Lung (tissue), 12 donors: ENCODE results near the gene OR13C3. TPM values are rescaled to one million over a fixed set of nuclear protein-coding genes. Genes with fewer than 3 reads are reported as not detected.

Source experiments
- ATAC-seq: fragments of 200-7000 bp; cut with Tn5 transposase; one replicate; pipeline ENCODE4 v1.9.1; 2020; ENCODE audit warnings: moderate number of reproducible peaks; ENCODE audit not compliant: insufficient read depth, low FRiP score
- DNase-seq, 3 donors: peaks; one replicate each; pipeline ENCODE4 v3.0.0-alpha.2; 2013 to 2017
- H3K27ac ChIP-seq, 2 donors: one replicate each; pipeline ENCODE4 v1.5.1; 2013; ENCODE audit warnings: mild to moderate bottlenecking in 2 of 2, moderate library complexity in 2 of 2, control low read depth in 1 of 2, inconsistent platforms in 1 of 2, low read depth in 1 of 2, low read length in 1 of 2
- H3K27me3 ChIP-seq, 3 donors: one replicate each; pipeline ENCODE4 v1.5.1; 2013; ENCODE audit warnings: low read length in 2 of 3; ENCODE audit not compliant: control insufficient read depth in 3 of 3, insufficient read depth in 3 of 3
- H3K36me3 ChIP-seq, 4 donors: one replicate each; pipeline ENCODE4 v1.5.1; 2013; ENCODE audit warnings: low read length in 4 of 4, mild to moderate bottlenecking in 1 of 4, moderate library complexity in 1 of 4; ENCODE audit not compliant: control insufficient read depth in 4 of 4, insufficient read depth in 4 of 4
- H3K4me1 ChIP-seq, 5 donors: one replicate each; pipeline ENCODE4 v1.5.1; 2013; ENCODE audit warnings: low read length in 5 of 5, mild to moderate bottlenecking in 2 of 5, moderate library complexity in 1 of 5; ENCODE audit not compliant: control insufficient read depth in 5 of 5, insufficient read depth in 5 of 5
- H3K4me3 ChIP-seq: one replicate; pipeline ENCODE4 v1.5.1; 2013; ENCODE audit warnings: mild to moderate bottlenecking, control low read depth, moderate library complexity
- H3K9ac ChIP-seq, 2 donors: one replicate each; pipeline ENCODE4 v1.5.1; 2013; ENCODE audit warnings: low read length in 2 of 2, control low read depth in 1 of 2; ENCODE audit not compliant: insufficient read depth in 1 of 2
- H3K9me3 ChIP-seq, 4 donors: one replicate each; pipeline ENCODE4 v1.5.1; 2013; ENCODE audit warnings: low read length in 3 of 4, mild to moderate bottlenecking in 1 of 4, moderate library complexity in 1 of 4; ENCODE audit not compliant: control insufficient read depth in 4 of 4, insufficient read depth in 3 of 4
- WGBS, 2 donors: extraction: QIAGEN DNeasy Blood & Tissue Kit; methylation state at CpG; one replicate each; pipeline ENCODE4 v1.1.7; 2013; 5-methylcytosine and 5-hydroxymethylcytosine counted together
- polyA plus RNA-seq, 2 donors: library from polyadenylated mRNA; stranded (reverse); fragments of 200-250 nt; gene quantifications; one replicate each; pipeline ENCODE4 v1.2.1, GENCODE V29; 2013
- total RNA-seq, 2 donors: library from RNA; depleted of rRNA in 1 of 2; stranded (reverse); fragments of >200 nt in 1 of 2; gene quantifications; one replicate each; pipeline ENCODE4 v1.2.1, GENCODE V29; 2014 to 2021
- TF ChIP-seq, protein P1 (sequence below): IDR thresholded peaks from 2 replicates; pipeline ENCODE4 v1.5.1; 2012; ENCODE audit warnings: mild to moderate bottlenecking; ENCODE audit errors: control extremely low read depth, extremely low read depth
- donor health status: control.
- donor health status: control.
- donor health status: Bipolar disorder and iron deficiency.
- donor health status: healthy.
- donor health status: DM: yes; HTN: yes; CAD: no.

Gene OR13C3
- total and polyA plus RNA-seq, 4 donors, result not detected

DNA sequence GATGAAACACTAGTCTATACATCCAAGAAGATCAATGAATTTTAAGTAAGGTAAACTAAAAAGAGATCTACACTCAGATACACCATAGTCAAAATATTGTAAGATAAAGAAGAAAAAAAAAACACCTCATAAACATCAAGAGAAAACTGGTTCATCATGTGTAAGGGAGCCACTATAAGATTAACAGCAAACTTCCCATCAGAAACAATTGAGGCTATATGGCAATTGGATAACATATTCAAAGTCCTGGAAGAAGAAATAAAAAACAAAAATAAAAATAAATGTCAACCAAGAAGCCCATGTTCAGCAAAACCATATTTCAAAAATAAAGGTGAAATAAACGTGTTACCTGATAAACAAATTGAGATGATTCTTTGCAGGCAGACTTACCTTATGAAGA lies 36.0 kb upstream of the OR13C3 start:
- TF ChIP-seq, protein P1, sequence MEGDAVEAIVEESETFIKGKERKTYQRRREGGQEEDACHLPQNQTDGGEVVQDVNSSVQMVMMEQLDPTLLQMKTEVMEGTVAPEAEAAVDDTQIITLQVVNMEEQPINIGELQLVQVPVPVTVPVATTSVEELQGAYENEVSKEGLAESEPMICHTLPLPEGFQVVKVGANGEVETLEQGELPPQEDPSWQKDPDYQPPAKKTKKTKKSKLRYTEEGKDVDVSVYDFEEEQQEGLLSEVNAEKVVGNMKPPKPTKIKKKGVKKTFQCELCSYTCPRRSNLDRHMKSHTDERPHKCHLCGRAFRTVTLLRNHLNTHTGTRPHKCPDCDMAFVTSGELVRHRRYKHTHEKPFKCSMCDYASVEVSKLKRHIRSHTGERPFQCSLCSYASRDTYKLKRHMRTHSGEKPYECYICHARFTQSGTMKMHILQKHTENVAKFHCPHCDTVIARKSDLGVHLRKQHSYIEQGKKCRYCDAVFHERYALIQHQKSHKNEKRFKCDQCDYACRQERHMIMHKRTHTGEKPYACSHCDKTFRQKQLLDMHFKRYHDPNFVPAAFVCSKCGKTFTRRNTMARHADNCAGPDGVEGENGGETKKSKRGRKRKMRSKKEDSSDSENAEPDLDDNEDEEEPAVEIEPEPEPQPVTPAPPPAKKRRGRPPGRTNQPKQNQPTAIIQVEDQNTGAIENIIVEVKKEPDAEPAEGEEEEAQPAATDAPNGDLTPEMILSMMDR, result no peak
- Histone ChIP-seq H3K4me3 (no peak overlapping the region), H3K36me3 (no peaks in the 10 kb centered on the region), H3K27ac (no peak overlapping the region), H3K27me3 (no peaks in the 10 kb centered on the region), H3K9ac (no peak overlapping the region), H3K4me1 (no peaks in the 10 kb centered on the region), H3K9me3 (peaks cover 0 to 4% (median under 1%) of the 10 kb centered on the region in 4 donors)
- DNase-seq (no peak), ATAC-seq (no peak)
- 67 to 82% methylated on average over 1 of the region's 1 CpG for WGBS, 2 donors

DNA sequence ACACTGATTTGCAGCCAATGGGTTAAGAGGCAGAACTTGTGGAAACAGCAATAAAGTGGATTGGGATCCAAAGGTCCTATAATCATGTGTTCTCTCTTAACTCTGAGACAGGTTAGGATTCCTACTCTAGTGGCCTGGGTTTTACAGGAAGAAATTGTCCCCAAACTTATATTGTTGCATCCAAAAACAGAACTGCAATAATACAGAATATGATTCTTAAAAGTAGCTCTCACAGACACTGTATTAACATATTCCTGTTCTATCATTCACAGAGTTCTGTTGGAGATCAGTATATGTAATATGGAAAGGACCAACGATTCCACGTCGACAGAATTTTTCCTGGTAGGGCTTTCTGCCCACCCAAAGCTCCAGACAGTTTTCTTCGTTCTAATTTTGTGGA lies 32.2 kb upstream of the OR13C3 start, which contains the start of gene OR13C8:
Gene OR13C8 (plus strand): TSS at position 301 of the 400 bp plus-strand sequence. CDS start 0 bp downstream, at position 301.
- ATAC-seq, result no peak

DNA sequence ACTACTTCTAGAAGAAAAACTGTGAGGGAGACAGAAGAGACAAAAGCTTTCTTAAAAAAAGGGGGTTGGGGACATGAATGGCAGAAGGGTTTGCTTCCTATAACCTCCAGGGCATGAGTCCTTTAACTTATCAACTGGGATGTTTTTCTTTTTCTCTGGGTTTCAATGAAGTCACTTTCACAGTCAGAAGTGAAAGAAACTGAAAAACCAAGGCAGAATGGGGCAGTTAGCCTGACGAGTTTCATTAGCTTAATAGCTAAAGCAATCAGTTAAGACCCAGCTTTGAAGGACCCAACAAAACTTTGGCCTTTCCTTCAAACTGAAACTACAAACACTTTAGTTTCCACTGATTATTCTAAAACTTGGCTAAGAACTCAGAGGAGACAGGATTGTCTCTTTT lies 27.7 kb upstream of the OR13C3 start:
- H3K27ac ChIP-seq, result no peak overlapping the region
- H3K9ac ChIP-seq, result no peak overlapping the region
- H3K4me3 ChIP-seq, result no peak overlapping the region
- DNase-seq (no peak), ATAC-seq (no peak)
- WGBS, 2 donors, result 50 to 76% methylated on average over 1 of the region's 1 CpG
- H3K36me3 ChIP-seq, result no peaks in the 10 kb centered on the region
- H3K27me3 ChIP-seq, result no peaks in the 10 kb centered on the region
- no peaks in the 10 kb centered on the region for H3K4me1 ChIP-seq
- peaks cover 0 to under 1% (median 0%) of the 10 kb centered on the region in 4 donors for H3K9me3 ChIP-seq
- TF ChIP-seq, protein P1, result no peak

More for the DNA sequence above, 32.2 kb upstream of the OR13C3 start, which contains the start of gene OR13C8:
- H3K27me3 ChIP-seq, result no peaks in the 10 kb centered on the region
- H3K36me3 ChIP-seq, result no peaks in the 10 kb centered on the region
- H3K9ac ChIP-seq, result no peak within 1 kb of the TSS
- peaks cover 0 to 4% (median under 1%) of the 10 kb centered on the region in 4 donors for H3K9me3 ChIP-seq
- TF ChIP-seq, protein P1, result no peak
- 87 to 96% methylated on average over 4 of the region's 4 CpGs for WGBS, 2 donors
- no peak within 1 kb of the TSS for H3K27ac ChIP-seq
- DNase-seq, result no peak
- no peaks in the 10 kb centered on the region for H3K4me1 ChIP-seq
- H3K4me3 ChIP-seq, result no peak within 1 kb of the TSS
